ENCODE measurements around the gene BOLA3.

The BOLA3 gene

DNA sequence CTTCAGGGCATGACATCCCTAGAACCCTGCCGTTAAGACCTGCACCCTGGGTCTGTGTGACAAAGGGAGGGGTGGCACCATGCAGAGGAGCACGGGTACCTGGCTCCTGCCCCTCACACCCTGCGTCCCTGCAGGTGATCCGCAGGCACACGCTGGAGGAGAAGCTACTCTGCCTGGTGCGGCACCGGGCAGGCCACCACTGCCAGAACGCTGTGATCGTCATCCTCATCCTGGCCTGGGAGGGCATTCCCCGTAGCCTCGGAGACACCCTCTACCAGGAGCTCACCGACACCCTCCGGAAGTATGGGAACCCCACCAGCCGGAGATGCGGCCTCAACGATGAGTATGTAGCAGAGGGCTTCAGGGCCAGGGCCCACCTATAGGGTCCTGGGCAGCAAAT is 60.0 kb downstream of the BOLA3 start:
- Mint-ChIP-seq H3K4me3 (no peak overlapping the region), H3K36me3 (ENCODE audit: low read depth) (peaks cover 12% of the 10 kb centered on the region), H3K9me3 (no peaks in the 10 kb centered on the region), H3K4me1 (ENCODE audit: low read depth) (no peaks in the 10 kb centered on the region), H3K27ac (no peak overlapping the region), H3K27me3 (ENCODE audit: low read depth) (no peaks in the 10 kb centered on the region)

GRCh38 chr2:74086021-74086420 is 61.7 kb downstream of the BOLA3 start:
- Mint-ChIP-seq H3K27me3 (ENCODE audit: low read depth) (no peaks in the 10 kb centered on the region), H3K4me1 (ENCODE audit: low read depth) (no peaks in the 10 kb centered on the region), H3K4me3 (no peak overlapping the region), H3K36me3 (ENCODE audit: low read depth) (peaks cover 12% of the 10 kb centered on the region), H3K9me3 (no peaks in the 10 kb centered on the region), H3K27ac (no peak overlapping the region)

All from T-helper 1 cell treated with Interleukin-12 subunit alpha and Interleukin-12 subunit beta and Interleukin-4 antibody, amounts not matched to agents 30 μg/mL and 1 μg/mL, for 36 hours (primary cell).